HepG2 (cell line): ENCODE data around the gene HIPK2. TPM values are rescaled to one million over a fixed set of nuclear protein-coding genes. Genes with fewer than 3 reads are reported as not detected.

Experiments used
- ATAC-seq: fragments of 200-7000 bp; cut with Tn5 transposase; 3 replicates; pipeline ENCODE4 v1.9.1; 2020; ENCODE audit warnings: mild to moderate bottlenecking, moderate library complexity
- BruUV-seq: library from RNA; stranded (reverse); fragments of 400-500 nt; replicated peaks from 2 replicates; lab custom pipeline; 2021; lab: Mats Ljungman, UMichigan
- CTCF ChIA-PET: fragments of 300-600 bp; formaldehyde crosslinking; extraction: SDS; loops from one replicate; lab custom pipeline; 2021; ENCODE audit warnings: low total read pairs, inconsistent platforms, low intra/inter-chr PET ratio; lab: Yijun Ruan, JAX
- POLR2A ChIA-PET: fragments of 350-600 bp; sonication (Branson Sonifier 250); formaldehyde crosslinking; loops from one replicate; lab custom pipeline; 2020; ENCODE audit warnings: antibody characterized with exemption, inconsistent platforms; lab: Yijun Ruan, JAX
- DNase-seq: peaks from one replicate; pipeline ENCODE4 v3.0.0-alpha.2; 2015; ENCODE audit warnings: low spot score
- FAIRE-seq: peaks from 3 replicates; lab custom pipeline; 2011; peaks lifted over from hg19 to GRCh38; lab: Jason Lieb, UNC
- H2AFZ ChIP-seq: one replicate; pipeline ENCODE4 v1.6.1; 2011; ENCODE audit warnings: low read length, inconsistent platforms
- H3K27ac ChIP-seq: fragments of 300-600 bp; 3 replicates; pipeline ENCODE4 v1.8.0; 2011; ENCODE audit warnings: mixed run types, mild to moderate bottlenecking, mixed read lengths, low read length, inconsistent platforms; ENCODE audit not compliant: insufficient read depth; ENCODE audit errors: extremely low read length
- H3K27me3 ChIP-seq, 2 experiments: fragments of 200-600 bp in 1 of 2; 2 replicates in 1 of 2; 3 replicates in 1 of 2; pipeline versions ENCODE4 v1.6.0 to v1.8.0; 2011; ENCODE audit warnings: low read length in 2 of 2, mild to moderate bottlenecking in 2 of 2, moderate library complexity in 2 of 2, inconsistent platforms in 1 of 2; ENCODE audit not compliant: insufficient read depth in 2 of 2, control insufficient read depth in 1 of 2
- H3K36me3 ChIP-seq, 2 experiments: fragments of 200-600 bp in 1 of 2; replicated peaks in 1 of 2; 2 replicates in 1 of 2; 3 replicates in 1 of 2; pipeline versions ENCODE4 v1.5.1 to v1.8.0; 2011; ENCODE audit warnings: low read length in 2 of 2, inconsistent platforms in 1 of 2; ENCODE audit not compliant: insufficient read depth in 2 of 2, control insufficient read depth in 1 of 2
- H3K4me1 ChIP-seq: 2 replicates; pipeline ENCODE4 v1.5.1; 2012; ENCODE audit warnings: low read length, inconsistent platforms; ENCODE audit not compliant: insufficient read depth
- H3K4me2 ChIP-seq: 2 replicates; pipeline ENCODE4 v1.6.0; 2011; ENCODE audit warnings: low read depth, low read length, inconsistent platforms
- H3K4me3 ChIP-seq, 3 experiments: fragments of 200-600 bp in 1 of 3; sonication (generic), shearing (Covaris generic) in 1 of 3; replicated peaks in 1 of 3; 2 replicates each; pipeline ENCODE4 v1.5.1; 2011 to 2016; ENCODE audit warnings: low read length in 3 of 3, inconsistent platforms in 2 of 3, low read depth in 2 of 3, mild to moderate bottlenecking in 2 of 3, control low read depth in 1 of 3, mixed read lengths in 1 of 3; ENCODE audit not compliant: insufficient read depth in 1 of 3
- H3K79me2 ChIP-seq: one replicate; pipeline ENCODE4 v1.6.1; 2011; ENCODE audit warnings: low read length, inconsistent platforms; ENCODE audit not compliant: insufficient read depth
- H3K9ac ChIP-seq: 2 replicates; pipeline ENCODE4 v1.6.0; 2011; ENCODE audit warnings: mild to moderate bottlenecking, low read depth, low read length, inconsistent platforms; ENCODE audit not compliant: insufficient read depth
- H3K9me3 ChIP-seq: 2 replicates; pipeline ENCODE4 v1.5.1; 2012; ENCODE audit warnings: mild to moderate bottlenecking, low read length
- H4K20me1 ChIP-seq: 2 replicates; pipeline ENCODE4 v1.6.0; 2011; ENCODE audit warnings: inconsistent platforms, mild to moderate bottlenecking, low read length, moderate library complexity; ENCODE audit not compliant: insufficient read depth
- AKNA ChIP-seq: sonication (generic); formaldehyde crosslinking; IDR thresholded peaks from 2 replicates; pipeline ENCODE4 v1.4.0; 2020; ENCODE audit warnings: missing genetic modification reagents, borderline replicate concordance
- ARHGAP35 ChIP-seq: sonication (generic); formaldehyde crosslinking; IDR thresholded peaks from 2 replicates; pipeline ENCODE4 v1.9.0; 2022; ENCODE audit warnings: mild to moderate bottlenecking, inconsistent platforms, moderate library complexity, missing genetic modification reagents, borderline replicate concordance
- BRD4 ChIP-seq: sonication (generic); formaldehyde crosslinking; IDR thresholded peaks from 2 replicates; pipeline ENCODE4 v1.4.0; 2020; ENCODE audit warnings: missing genetic modification reagents
- CENPX ChIP-seq: sonication (generic); formaldehyde crosslinking; IDR thresholded peaks from 2 replicates; pipeline ENCODE4 v1.9.0; 2021; ENCODE audit warnings: mild to moderate bottlenecking, missing genetic modification reagents, moderate library complexity
- ELF3 ChIP-seq: IDR thresholded peaks from 2 replicates; pipeline ENCODE4 v1.6.1; 2016; ENCODE audit warnings: missing genetic modification reagents, missing compliant biosample characterization
- KLF11 ChIP-seq: IDR thresholded peaks from 2 replicates; pipeline ENCODE4 v1.6.1; 2016; ENCODE audit warnings: missing compliant biosample characterization
- PCBP1 ChIP-seq: fragments of 200-400 bp; formaldehyde crosslinking; IDR thresholded peaks from 2 replicates; pipeline ENCODE4 v1.6.1; 2017; ENCODE audit warnings: mild to moderate bottlenecking, low read depth, low read length, borderline replicate concordance
- PHF20 ChIP-seq: sonication (generic); formaldehyde crosslinking; IDR thresholded peaks from 2 replicates; pipeline ENCODE4 v1.5.0; 2020; ENCODE audit warnings: mild to moderate bottlenecking, missing genetic modification reagents
- PRPF4 ChIP-seq: fragments of 200-400 bp; formaldehyde crosslinking; IDR thresholded peaks from 2 replicates; pipeline ENCODE4 v1.6.1; 2016; ENCODE audit warnings: low read length, low read depth; ENCODE audit not compliant: poor library complexity, severe bottlenecking
- SETDB1 ChIP-seq: sonication (generic); formaldehyde crosslinking; IDR thresholded peaks from 2 replicates; pipeline ENCODE4 v1.5.1; 2020; ENCODE audit warnings: missing genetic modification reagents, mild to moderate bottlenecking, borderline replicate concordance
- SOX13 ChIP-seq, 3 experiments: fragments of 450-650 bp in 1 of 3; sonication (generic) in 1 of 3; formaldehyde crosslinking in 1 of 3; IDR thresholded peaks in 2 of 3; conservative IDR thresholded peaks in 1 of 3; 2 replicates each; pipeline versions ENCODE4 v1.5.0 to v1.6.1; 2016 to 2020; ENCODE audit warnings: antibody characterized with exemption in 1 of 3, mild to moderate bottlenecking in 1 of 3, missing compliant biosample characterization in 1 of 3, missing genetic modification reagents in 1 of 3, moderate library complexity in 1 of 3
- ZBTB46 ChIP-seq: sonication (generic); formaldehyde crosslinking; IDR thresholded peaks from 2 replicates; pipeline ENCODE4 v1.4.0; 2020; ENCODE audit warnings: mild to moderate bottlenecking, missing genetic modification reagents, borderline replicate concordance
- ZNF431 ChIP-seq: sonication (generic); formaldehyde crosslinking; IDR thresholded peaks from 2 replicates; pipeline ENCODE4 v1.9.0; 2022; ENCODE audit warnings: missing genetic modification reagents, low read depth, mild to moderate bottlenecking, borderline replicate concordance
- ZNF781 ChIP-seq: sonication (generic); formaldehyde crosslinking; IDR thresholded peaks from 2 replicates; pipeline ENCODE4 v1.5.1; 2020; ENCODE audit warnings: borderline replicate concordance, mild to moderate bottlenecking, missing genetic modification reagents; ENCODE audit errors: not compliant biosample characterization
- ZNF83 ChIP-seq: sonication (generic); formaldehyde crosslinking; IDR thresholded peaks from 2 replicates; pipeline ENCODE4 v1.4.0; 2020; ENCODE audit warnings: missing genetic modification reagents, mild to moderate bottlenecking, borderline replicate concordance
- WGBS: methylation state at CpG from one replicate; pipeline ENCODE4 v1.1.6; 2017; ENCODE audit warnings: low lambda C conversion rate; 5-methylcytosine and 5-hydroxymethylcytosine counted together
- in situ Hi-C: cut with HindIII; loops from 2 replicates; pipeline ENCODE4 v1.10.0; 2017; ENCODE audit warnings: low pct_unique_long_range_greater_than_20kb; ENCODE audit not compliant: extremely low pct_ligation_motif_present
- intact Hi-C: fragments of 100-400 bp; cut with micrococcal nuclease; formaldehyde crosslinking; loops from one replicate; pipeline ENCODE4 v1.10.0; 2022; ENCODE audit not compliant: unreplicated experiment
- polyA plus RNA-seq, 8 experiments: library from polyadenylated mRNA; depleted of rRNA in 3 of 8; stranded (reverse) in 7 of 8; unstranded in 1 of 8; fragments of >200 nt; fragmentation: Illumina TruSeq in 4 of 8; extraction: Trizol in 4 of 8; gene quantifications; 2 replicates each; pipeline versions ENCODE4 v1.2.1 to v1.2.3, GENCODE V29; 2011 to 2016; ENCODE audit warnings: low read depth in 4 of 8, missing spikeins in 1 of 8, mixed read lengths in 1 of 8; ENCODE audit not compliant: insufficient read depth in 1 of 8
- total RNA-seq, 5 experiments: library from RNA; depleted of rRNA; stranded (reverse); fragments of >200 nt; fragmentation: Illumina TruSeq; extraction: Trizol; gene quantifications; 2 replicates each; pipeline ENCODE4 v1.2.3, GENCODE V29; 2016; ENCODE audit warnings: low read depth in 1 of 5

Gene HIPK2
- total and polyA plus RNA-seq, 2 of the 13 experiments (the other 11 are each of a cell fraction or from before 2014, with no cell fraction given), result 14.4 to 20.2 TPM

- TF ChIP-seq CENPX (CRISPR knock-in tag), result no peak
- TF ChIP-seq KLF11 (CRISPR knock-in tag), result no peak
- no peak for TF ChIP-seq PRPF4
- TF ChIP-seq, all 625 proteins: peak for 26
Observed at GRCh38 chr7:139648941-139649425, 128.8 kb downstream of the HIPK2 start (continued).

- intact Hi-C loops, result loop anchor here (5.0 kb wide), 1 partner anchor 179 kb away; the partner anchor contains the start of gene TBXAS1
- no peak for ATAC-seq
- TF ChIP-seq ZNF431 (CRISPR knock-in tag) (no peak), ZNF83 (CRISPR knock-in tag) (no peak), PCBP1 (no peak), SETDB1 (CRISPR knock-in tag) (no peak), AKNA (CRISPR knock-in tag) (no peak), ZBTB46 (CRISPR knock-in tag) (no peak), SOX13 (IDR thresholded peaks at IDR 0.05) (no peak), SOX13 (CRISPR knock-in tag; conservative IDR thresholded peaks at IDR 0.05 in 1 of 2, IDR thresholded peaks at IDR 0.05 in 1 of 2) (no peak), BRD4 (CRISPR knock-in tag) (no peak), ARHGAP35 (CRISPR knock-in tag) (no peak), PHF20 (CRISPR knock-in tag) (no peak), ZNF781 (CRISPR knock-in tag) (no peak), ELF3 (CRISPR knock-in tag) (no peak)
- TF ChIP-seq, all 625 proteins: peak for 0
- H2AFZ ChIP-seq, result no peak overlapping the region
- no peak for FAIRE-seq
- H3K36me3 ChIP-seq, result peaks cover 13 to 47% of the 10 kb centered on the region in 2 experiments
- no TSS peak for BruUV-seq
- H3K9me3 ChIP-seq, result no peaks in the 10 kb centered on the region
- peaks cover 75% of the 10 kb centered on the region for H3K4me1 ChIP-seq
- in situ Hi-C loops, result loop anchor here (10.0 kb wide), 1 partner anchor 126 kb away; the partner anchor contains the start of gene HIPK2
- 95% methylated on average over 20 of the region's 20 CpGs for WGBS
- peaks cover 16% of the 10 kb centered on the region for H3K79me2 ChIP-seq
- H3K9ac ChIP-seq, result no peak overlapping the region
- no peak overlapping the region for H3K27ac ChIP-seq
- H4K20me1 ChIP-seq, result no peaks in the 10 kb centered on the region
- ChIA-PET CTCF (no interaction called here), POLR2A (no interaction called here)
- H3K4me3 ChIP-seq, result no peak overlapping the region
- no peaks in the 10 kb centered on the region for H3K27me3 ChIP-seq
- H3K4me2 ChIP-seq, result no peak overlapping the region
- DNase-seq, result no peak
Observed at GRCh38 chr7:139648391-139648861, 129.4 kb downstream of the HIPK2 start.
